Measurements from ENCODE around the gene NTMT2. TPM values are rescaled to one million over a fixed set of nuclear protein-coding genes. Genes with fewer than 3 reads are reported as not detected.

NTMT2 gene
- total and polyA plus RNA-seq, 2 of the 8 experiments (the other 6 are each of a cell fraction or from before 2014, with no cell fraction given), result 0.38 TPM; not detected in 1

DNA sequence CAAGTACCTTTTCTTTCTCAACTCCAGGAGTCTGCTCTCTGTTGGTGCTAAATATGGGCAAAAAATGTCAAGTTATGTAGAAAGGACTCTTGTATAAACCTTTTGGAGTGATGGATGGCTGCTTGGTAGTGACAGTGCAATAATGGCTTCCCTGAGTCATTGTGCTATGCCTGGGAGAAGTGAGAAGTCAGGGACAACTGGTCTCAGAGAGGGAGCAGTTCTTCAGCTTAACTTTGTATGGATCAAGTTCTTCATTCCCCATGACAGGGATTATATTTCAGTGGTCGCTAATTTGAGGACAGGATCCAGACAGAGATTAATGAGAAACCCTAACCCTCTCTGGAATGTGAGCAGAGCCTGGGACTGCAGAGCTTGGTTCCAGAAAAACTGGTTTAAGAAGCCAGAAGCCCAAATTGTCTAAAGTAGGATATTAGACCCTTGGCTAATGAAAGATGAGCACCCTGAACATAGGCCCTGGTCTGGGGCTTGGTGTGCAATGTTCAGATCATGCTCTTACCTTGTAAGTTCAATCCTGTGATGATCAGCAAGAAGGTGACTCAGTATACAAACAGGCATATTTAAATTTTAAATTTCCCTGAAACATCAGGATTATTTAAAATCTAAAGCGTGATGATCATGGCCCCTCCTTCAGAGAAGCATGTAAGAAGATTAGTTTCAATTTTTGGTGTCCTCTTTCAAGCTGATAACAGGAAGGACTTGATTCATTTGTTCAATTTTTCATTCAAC lies 50.9 kb downstream of the NTMT2 start:
- no peaks in the 10 kb centered on the region for H3K23me2 ChIP-seq (ENCODE audit: low read depth, low read length)
- H3K4me2 ChIP-seq (ENCODE audit: insufficient read depth in 1 of 2, low read depth in 2 of 2, low read length in 2 of 2), result no peak overlapping the region
- H3K18ac ChIP-seq (ENCODE audit: extremely low read depth, low read length), result no peak overlapping the region
- H3K27ac ChIP-seq (ENCODE audit: low read depth, low read length), result no peak overlapping the region
- no peak overlapping the region for H2BK12ac ChIP-seq (ENCODE audit: low read depth, low read length)
- no peak overlapping the region for H3K9ac ChIP-seq (replicated peaks in 1 of 4; ENCODE audit: extremely low read depth in 1 of 4, low read depth in 3 of 4, low read length in 3 of 4)
- H3K4me3 ChIP-seq (ENCODE audit: extremely low read depth in 1 of 4, insufficient read depth in 2 of 4, low read depth in 3 of 4, low read length in 4 of 4), result no peak overlapping the region
- H2BK20ac ChIP-seq (ENCODE audit: low read length), result no peak overlapping the region
- H3K79me2 ChIP-seq (ENCODE audit: control insufficient read depth in 1 of 2, insufficient read depth in 2 of 2, low read length in 2 of 2), result no peaks in the 10 kb centered on the region
- no peak overlapping the region for H3K4ac ChIP-seq (replicated peaks; ENCODE audit: insufficient read length, low read depth, low read length)
- no peak for FAIRE-seq
- H4K5ac ChIP-seq (ENCODE audit: insufficient read length, low read depth, low read length), result no peak overlapping the region
- CTCF ChIA-PET (ENCODE audit: partially characterized antibody), result interaction anchor here (0.6 kb wide), 2 partner anchors 502 to 706 kb away, joined by 3 read pairs; no protein-coding TSS in a partner anchor
- no peaks in the 10 kb centered on the region for H3K9me3 ChIP-seq (ENCODE audit: insufficient read depth in 2 of 2, low read depth in 1 of 2, low read length in 1 of 2)
- H3K4me1 ChIP-seq (replicated peaks in 1 of 4; ENCODE audit: control insufficient read depth in 3 of 4, insufficient read depth in 4 of 4, low read length in 3 of 4), result no peaks in the 10 kb centered on the region
- no peak overlapping the region for H2BK15ac ChIP-seq (ENCODE audit: low read length)
- H2AK5ac ChIP-seq (ENCODE audit: low read depth, low read length), result no peak overlapping the region
- no peaks in the 10 kb centered on the region for H3K79me1 ChIP-seq (ENCODE audit: low read depth, low read length)
- DNase-seq (ENCODE audit: low read depth in 1 of 2, low spot score in 2 of 2), result no peak
- H3K27me3 ChIP-seq (replicated peaks in 1 of 4; ENCODE audit: control insufficient read depth in 3 of 4, extremely low read depth in 1 of 4, insufficient read depth in 3 of 4, low read length in 3 of 4), result no peaks in the 10 kb centered on the region
- H4K8ac ChIP-seq (ENCODE audit: extremely low read depth, insufficient read depth, low read length), result no peak overlapping the region
- H2AFZ ChIP-seq (ENCODE audit: low read length), result no peak overlapping the region
- no peak overlapping the region for H2BK5ac ChIP-seq (ENCODE audit: low read depth, low read length)
- 90% methylated on average over 2 of the region's 2 CpGs; no CpG with 5 or more reads in 1 of the 2 experiments for WGBS, 2 experiments (ENCODE audit: extremely low coverage in 1 of 2, insufficient coverage in 1 of 2, insufficient read length in 1 of 2, insufficient replicate concordance in 2 of 2, low coverage in 1 of 2, low lambda C conversion rate in 2 of 2, missing lambda C conversion rate in 1 of 2)
- no peak overlapping the region for H2BK120ac ChIP-seq (replicated peaks; ENCODE audit: low read depth, low read length)
- H3K56ac ChIP-seq (replicated peaks; ENCODE audit: insufficient read length, low read depth, low read length), result no peak overlapping the region
- POLR2A ChIA-PET (ENCODE audit: partially characterized antibody), result no interaction called here
- no peak overlapping the region for H3K14ac ChIP-seq (ENCODE audit: insufficient read length)
- no peak overlapping the region for H3K23ac ChIP-seq (ENCODE audit: insufficient read length)
- H4K91ac ChIP-seq (replicated peaks; ENCODE audit: insufficient read length, low read length), result no peak overlapping the region
- H3K36me3 ChIP-seq (ENCODE audit: control insufficient read depth in 2 of 4, insufficient read depth in 4 of 4, low read length in 3 of 4), result no peaks in the 10 kb centered on the region
- H4K20me1 ChIP-seq (replicated peaks in 1 of 2; ENCODE audit: control insufficient read depth in 1 of 2, insufficient read depth in 2 of 2, low read length in 2 of 2), result no peaks in the 10 kb centered on the region
- TF ChIP-seq FOSL1 (IDR thresholded peaks at IDR 0.05; ENCODE audit: insufficient read depth, low read depth, low read length) (no peak), TAF1 (IDR thresholded peaks at IDR 0.05; ENCODE audit: low read depth, low read length) (no peak), MAFK (IDR thresholded peaks at IDR 0.05; ENCODE audit: low read depth, low read length) (no peak)
